ENCODE results near the gene RYR3. TPM values are rescaled to one million over a fixed set of nuclear protein-coding genes. Genes with fewer than 3 reads are reported as not detected.
"Not testable (repeated sequence)": the region's sequence is repeated elsewhere in the genome, so short reads cannot be mapped to it uniquely, and the experiment has no call there.

The RYR3 gene
- polyA plus RNA-seq, 1 donor = 6.5 TPM

- H3K36me3 ChIP-seq (ENCODE audit: control insufficient read depth, insufficient read depth, low read length) = no peaks in the 10 kb centered on the region
- H3K27ac ChIP-seq (ENCODE audit: low read length) = no peak overlapping the region
- no CpG with 5 or more reads among the region's 3 CpGs for WGBS (ENCODE audit: insufficient coverage, low lambda C conversion rate)
Measured at GRCh38 chr15:33561407-33561806, 250.6 kb downstream of the RYR3 start.

GRCh38 chr15:33561967-33562366 is 251.2 kb downstream of the RYR3 start:
- no peaks in the 10 kb centered on the region for H3K36me3 ChIP-seq (ENCODE audit: control insufficient read depth, insufficient read depth, low read length)

More at GRCh38 chr15:33561407-33561806, 250.6 kb downstream of the RYR3 start:
- DNase-seq = no peak
- Histone ChIP-seq H3K4me1 (ENCODE audit: control insufficient read depth, insufficient read depth, low read length) (no peaks in the 10 kb centered on the region), H3K27me3 (ENCODE audit: control insufficient read depth, insufficient read depth, low read length) (no peaks in the 10 kb centered on the region), H3K4me3 (ENCODE audit: low read length) (no peak overlapping the region), H3K9me3 (ENCODE audit: control insufficient read depth, low read depth, low read length) (no peaks in the 10 kb centered on the region)

GRCh38 chr15:33565094-33565493 is 254.3 kb downstream of the RYR3 start:
- H3K36me3 ChIP-seq (ENCODE audit: control insufficient read depth, insufficient read depth, low read length) = no peaks in the 10 kb centered on the region
- no peaks in the 10 kb centered on the region for H3K27me3 ChIP-seq (ENCODE audit: control insufficient read depth, insufficient read depth, low read length)
- no peak overlapping the region for H3K27ac ChIP-seq (ENCODE audit: low read length)
- H3K9me3 ChIP-seq (ENCODE audit: control insufficient read depth, low read depth, low read length) = no peaks in the 10 kb centered on the region
- WGBS (ENCODE audit: insufficient coverage, low lambda C conversion rate) = no CpG with 5 or more reads among the region's 3 CpGs
- DNase-seq = no peak
- H3K4me3 ChIP-seq (ENCODE audit: low read length) = no peak overlapping the region
- H3K4me1 ChIP-seq (ENCODE audit: control insufficient read depth, insufficient read depth, low read length) = no peaks in the 10 kb centered on the region

More at GRCh38 chr15:33561967-33562366, 251.2 kb downstream of the RYR3 start:
- no peak for DNase-seq
- Histone ChIP-seq H3K9me3 (ENCODE audit: control insufficient read depth, low read depth, low read length) (no peaks in the 10 kb centered on the region), H3K4me1 (ENCODE audit: control insufficient read depth, insufficient read depth, low read length) (no peaks in the 10 kb centered on the region), H3K27me3 (ENCODE audit: control insufficient read depth, insufficient read depth, low read length) (no peaks in the 10 kb centered on the region), H3K4me3 (ENCODE audit: low read length) (no peak overlapping the region), H3K27ac (ENCODE audit: low read length) (no peak overlapping the region)
- 80% methylated on average over 1 of the region's 5 CpGs for WGBS (ENCODE audit: insufficient coverage, low lambda C conversion rate)

GRCh38 chr15:33567652-33568051 is 256.9 kb downstream of the RYR3 start:
- H3K4me3 ChIP-seq (ENCODE audit: low read length) = no peak overlapping the region
- no peak overlapping the region for H3K27ac ChIP-seq (ENCODE audit: low read length)
- H3K36me3 ChIP-seq (ENCODE audit: control insufficient read depth, insufficient read depth, low read length) = no peaks in the 10 kb centered on the region
- no peaks in the 10 kb centered on the region for H3K9me3 ChIP-seq (ENCODE audit: control insufficient read depth, low read depth, low read length)
- H3K27me3 ChIP-seq (ENCODE audit: control insufficient read depth, insufficient read depth, low read length) = no peaks in the 10 kb centered on the region
- no peak for DNase-seq
- H3K4me1 ChIP-seq (ENCODE audit: control insufficient read depth, insufficient read depth, low read length) = no peaks in the 10 kb centered on the region

GRCh38 chr15:33569036-33569435 is 258.3 kb downstream of the RYR3 start:
- Histone ChIP-seq H3K4me1 (ENCODE audit: control insufficient read depth, insufficient read depth, low read length) (no peaks in the 10 kb centered on the region), H3K27ac (ENCODE audit: low read length) (no peak overlapping the region), H3K27me3 (ENCODE audit: control insufficient read depth, insufficient read depth, low read length) (no peaks in the 10 kb centered on the region), H3K36me3 (ENCODE audit: control insufficient read depth, insufficient read depth, low read length) (no peaks in the 10 kb centered on the region), H3K4me3 (ENCODE audit: low read length) (no peak overlapping the region), H3K9me3 (ENCODE audit: control insufficient read depth, low read depth, low read length) (no peaks in the 10 kb centered on the region)
- no peak for DNase-seq
- WGBS (ENCODE audit: insufficient coverage, low lambda C conversion rate) = 83% methylated on average over 1 of the region's 1 CpG

- not testable (repeated sequence) for H3K9me3 ChIP-seq (ENCODE audit: control insufficient read depth, low read depth, low read length); H3K27me3 ChIP-seq (ENCODE audit: control insufficient read depth, insufficient read depth, low read length); H3K36me3 ChIP-seq (ENCODE audit: control insufficient read depth, insufficient read depth, low read length); DNase-seq; H3K27ac ChIP-seq (ENCODE audit: low read length); H3K4me1 ChIP-seq (ENCODE audit: control insufficient read depth, insufficient read depth, low read length); H3K4me3 ChIP-seq (ENCODE audit: low read length)
- WGBS (ENCODE audit: insufficient coverage, low lambda C conversion rate) = no CpG with 5 or more reads among the region's 2 CpGs
Measured at GRCh38 chr15:33577911-33578310, 267.1 kb downstream of the RYR3 start.

- Histone ChIP-seq H3K36me3 (ENCODE audit: control insufficient read depth, insufficient read depth, low read length) (no peaks in the 10 kb centered on the region), H3K4me3 (ENCODE audit: low read length) (no peak overlapping the region), H3K9me3 (ENCODE audit: control insufficient read depth, low read depth, low read length) (no peaks in the 10 kb centered on the region), H3K27ac (ENCODE audit: low read length) (no peak overlapping the region), H3K4me1 (ENCODE audit: control insufficient read depth, insufficient read depth, low read length) (no peaks in the 10 kb centered on the region), H3K27me3 (ENCODE audit: control insufficient read depth, insufficient read depth, low read length) (no peaks in the 10 kb centered on the region)
- no CpG with 5 or more reads among the region's 2 CpGs for WGBS (ENCODE audit: insufficient coverage, low lambda C conversion rate)
- DNase-seq = no peak
Measured at GRCh38 chr15:33580526-33580925, 269.8 kb downstream of the RYR3 start.

GRCh38 chr15:33581032-33581431 is 270.3 kb downstream of the RYR3 start:
- Histone ChIP-seq H3K9me3 (ENCODE audit: control insufficient read depth, low read depth, low read length) (no peaks in the 10 kb centered on the region), H3K27ac (ENCODE audit: low read length) (no peak overlapping the region), H3K4me3 (ENCODE audit: low read length) (no peak overlapping the region), H3K4me1 (ENCODE audit: control insufficient read depth, insufficient read depth, low read length) (no peaks in the 10 kb centered on the region), H3K27me3 (ENCODE audit: control insufficient read depth, insufficient read depth, low read length) (no peaks in the 10 kb centered on the region), H3K36me3 (ENCODE audit: control insufficient read depth, insufficient read depth, low read length) (no peaks in the 10 kb centered on the region)
- no peak for DNase-seq
- no CpG with 5 or more reads among the region's 3 CpGs for WGBS (ENCODE audit: insufficient coverage, low lambda C conversion rate)

GRCh38 chr15:33584797-33585196 is 274.0 kb downstream of the RYR3 start:
- H3K4me1 ChIP-seq (ENCODE audit: control insufficient read depth, insufficient read depth, low read length) = no peaks in the 10 kb centered on the region
- WGBS (ENCODE audit: insufficient coverage, low lambda C conversion rate) = 0% methylated on average over 1 of the region's 8 CpGs
- no peak overlapping the region for H3K4me3 ChIP-seq (ENCODE audit: low read length)
- H3K9me3 ChIP-seq (ENCODE audit: control insufficient read depth, low read depth, low read length) = no peaks in the 10 kb centered on the region
- no peak overlapping the region for H3K27ac ChIP-seq (ENCODE audit: low read length)
- H3K36me3 ChIP-seq (ENCODE audit: control insufficient read depth, insufficient read depth, low read length) = no peaks in the 10 kb centered on the region
- H3K27me3 ChIP-seq (ENCODE audit: control insufficient read depth, insufficient read depth, low read length) = no peaks in the 10 kb centered on the region
- DNase-seq = no peak

GRCh38 chr15:33586786-33587697 is 276.3 kb downstream of the RYR3 start:
- DNase-seq = no peak
- Histone ChIP-seq H3K4me3 (ENCODE audit: low read length) (no peak overlapping the region), H3K9me3 (ENCODE audit: control insufficient read depth, low read depth, low read length) (no peaks in the 10 kb centered on the region), H3K4me1 (ENCODE audit: control insufficient read depth, insufficient read depth, low read length) (no peaks in the 10 kb centered on the region), H3K27ac (ENCODE audit: low read length) (no peak overlapping the region), H3K27me3 (ENCODE audit: control insufficient read depth, insufficient read depth, low read length) (no peaks in the 10 kb centered on the region), H3K36me3 (ENCODE audit: control insufficient read depth, insufficient read depth, low read length) (no peaks in the 10 kb centered on the region)
- WGBS (ENCODE audit: insufficient coverage, low lambda C conversion rate) = no CpG with 5 or more reads among the region's 17 CpGs

GRCh38 chr15:33587773-33588172 is 277.0 kb downstream of the RYR3 start:
- Histone ChIP-seq H3K36me3 (ENCODE audit: control insufficient read depth, insufficient read depth, low read length) (no peaks in the 10 kb centered on the region), H3K27me3 (ENCODE audit: control insufficient read depth, insufficient read depth, low read length) (no peaks in the 10 kb centered on the region), H3K4me1 (ENCODE audit: control insufficient read depth, insufficient read depth, low read length) (no peaks in the 10 kb centered on the region), H3K9me3 (ENCODE audit: control insufficient read depth, low read depth, low read length) (no peaks in the 10 kb centered on the region), H3K4me3 (ENCODE audit: low read length) (no peak overlapping the region), H3K27ac (ENCODE audit: low read length) (no peak overlapping the region)
- WGBS (ENCODE audit: insufficient coverage, low lambda C conversion rate) = no CpG with 5 or more reads among the region's 2 CpGs
- DNase-seq = no peak

Measured in large intestine (tissue), 3 donors.